ENCODE data around the gene HSPA2.
"Not testable (repeated sequence)": the region's sequence is repeated elsewhere in the genome, so short reads cannot be mapped to it uniquely, and the experiment has no call there.

HSPA2 gene

DNA sequence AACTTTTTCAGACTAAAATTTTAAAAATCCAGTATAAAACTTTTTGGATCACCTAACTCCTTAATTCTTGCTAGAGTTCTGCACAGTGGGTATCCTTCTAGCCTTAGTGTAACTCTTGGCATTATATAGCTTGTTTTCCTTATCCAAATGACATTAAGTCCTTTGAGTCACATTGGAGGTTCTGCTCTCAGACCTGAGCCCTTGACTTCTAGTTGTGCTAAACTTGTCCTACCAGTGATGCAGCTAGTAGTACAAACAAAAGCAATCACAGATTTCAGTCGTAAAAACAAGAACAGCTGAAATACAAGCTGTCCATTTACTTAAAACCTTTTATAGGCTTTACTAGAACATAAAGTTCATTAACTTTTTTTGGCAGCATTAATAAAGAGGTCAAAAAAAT is 25.5 kb upstream of the HSPA2 start:
- DNase-seq (ENCODE audit: low read depth in 2 of 2): no peak

DNA sequence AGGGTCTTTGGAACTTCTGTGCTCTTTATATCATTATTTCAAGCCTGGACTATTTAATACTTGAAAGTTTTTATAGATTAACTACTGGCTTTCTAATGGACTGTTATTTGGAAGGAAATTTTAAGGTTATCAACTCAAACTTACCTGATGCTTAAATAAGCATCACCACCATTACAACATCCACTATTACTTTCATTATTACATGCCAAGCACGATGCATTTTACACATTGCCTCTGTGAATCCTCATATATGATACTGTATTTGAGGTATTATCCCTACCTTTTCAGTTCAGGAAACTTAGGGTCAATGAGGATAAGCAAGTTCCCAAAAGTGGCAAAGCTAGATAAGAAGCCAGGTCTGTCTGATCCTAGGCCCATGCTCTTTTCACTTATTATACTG is 23.6 kb upstream of the HSPA2 start:
- DNase-seq (ENCODE audit: low read depth in 2 of 2): no peak

DNA sequence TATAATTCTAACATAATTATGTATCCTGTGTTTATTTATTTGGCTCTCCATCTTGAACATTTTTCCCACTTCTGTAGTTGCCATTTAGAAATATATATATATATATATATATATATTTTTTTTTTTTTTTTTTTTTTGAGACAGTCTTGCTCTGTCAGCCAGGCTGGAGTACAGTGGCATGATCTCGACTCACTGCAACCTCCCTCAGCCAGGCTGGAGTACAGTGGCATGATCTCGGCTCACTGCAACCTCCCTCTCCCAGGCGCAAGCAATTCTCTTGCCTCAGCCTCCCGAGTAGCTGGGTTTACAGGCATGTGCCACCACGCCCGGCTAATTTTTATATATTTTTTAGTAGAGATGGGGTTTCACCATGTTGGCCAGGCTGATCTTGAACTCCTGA is 22.9 kb upstream of the HSPA2 start:
- not testable (repeated sequence) for DNase-seq (ENCODE audit: low read depth in 2 of 2)

DNA sequence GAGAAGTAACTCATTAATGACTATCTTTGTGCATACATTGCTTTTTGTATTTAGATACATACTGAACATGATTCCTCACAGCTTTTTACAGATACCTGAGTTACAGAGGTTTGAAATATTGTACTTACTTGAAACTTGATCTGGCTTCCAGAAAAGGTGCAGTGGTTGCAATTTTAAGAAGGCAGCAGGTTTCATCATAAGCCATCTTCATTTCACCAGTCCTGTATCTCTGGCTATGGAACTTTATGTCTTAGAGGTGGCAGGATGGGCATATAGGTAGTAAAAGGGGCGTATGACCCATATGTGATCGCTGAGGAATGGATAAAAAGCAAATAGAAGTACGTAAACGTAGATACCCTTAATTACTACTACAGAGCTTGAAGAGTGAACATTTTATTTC is 22.3 kb upstream of the HSPA2 start:
- DNase-seq (ENCODE audit: low read depth in 2 of 2): no peak

DNA sequence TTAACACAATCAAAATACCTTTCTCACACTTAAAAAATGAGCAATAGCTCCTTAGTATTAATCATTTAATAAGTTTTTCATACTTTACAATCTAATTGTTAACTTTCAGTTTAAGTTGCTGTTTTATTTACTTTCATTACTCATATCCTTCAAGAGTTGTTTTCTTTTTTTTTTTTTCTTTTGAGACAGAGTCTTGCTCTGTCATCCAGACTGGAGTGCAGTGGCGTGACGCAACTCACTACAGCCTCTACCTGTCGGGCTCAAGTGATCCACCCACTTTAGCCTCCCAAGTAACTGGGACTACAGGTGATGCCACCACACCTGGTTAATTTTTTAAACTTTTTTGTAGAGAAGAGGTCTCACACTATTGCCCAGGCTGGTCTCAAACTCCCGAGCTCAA is 19.8 kb upstream of the HSPA2 start:
- DNase-seq (ENCODE audit: low read depth in 2 of 2): no peak

DNA sequence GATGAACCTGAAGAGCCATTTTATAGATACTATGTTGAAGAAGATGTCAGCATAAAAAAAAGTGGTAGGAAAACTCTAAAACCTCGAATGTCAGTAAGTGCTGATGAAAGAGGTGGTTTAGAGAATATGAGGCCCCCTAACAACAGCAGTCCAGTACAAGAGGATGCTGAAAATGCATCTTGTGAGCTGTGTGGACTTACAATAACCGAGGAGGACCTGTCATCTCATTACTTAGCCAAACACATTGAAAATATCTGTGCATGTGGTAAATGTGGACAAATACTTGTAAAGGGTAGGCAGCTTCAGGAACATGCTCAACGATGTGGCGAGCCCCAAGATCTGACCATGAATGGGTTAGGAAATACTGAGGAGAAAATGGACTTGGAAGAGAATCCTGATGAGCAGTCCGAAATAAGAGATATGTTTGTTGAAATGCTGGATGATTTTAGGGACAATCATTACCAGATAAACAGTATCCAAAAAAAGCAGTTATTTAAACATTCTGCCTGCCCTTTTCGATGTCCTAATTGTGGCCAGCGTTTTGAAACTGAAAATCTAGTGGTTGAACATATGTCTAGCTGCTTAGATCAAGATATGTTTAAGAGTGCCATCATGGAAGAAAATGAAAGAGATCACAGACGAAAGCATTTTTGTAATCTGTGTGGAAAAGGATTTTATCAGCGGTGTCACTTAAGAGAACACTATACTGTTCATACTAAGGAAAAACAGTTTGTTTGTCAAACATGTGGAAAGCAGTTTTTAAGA is 17.8 kb upstream of the HSPA2 start:
- DNase-seq (ENCODE audit: low read depth in 2 of 2): no peak

DNA sequence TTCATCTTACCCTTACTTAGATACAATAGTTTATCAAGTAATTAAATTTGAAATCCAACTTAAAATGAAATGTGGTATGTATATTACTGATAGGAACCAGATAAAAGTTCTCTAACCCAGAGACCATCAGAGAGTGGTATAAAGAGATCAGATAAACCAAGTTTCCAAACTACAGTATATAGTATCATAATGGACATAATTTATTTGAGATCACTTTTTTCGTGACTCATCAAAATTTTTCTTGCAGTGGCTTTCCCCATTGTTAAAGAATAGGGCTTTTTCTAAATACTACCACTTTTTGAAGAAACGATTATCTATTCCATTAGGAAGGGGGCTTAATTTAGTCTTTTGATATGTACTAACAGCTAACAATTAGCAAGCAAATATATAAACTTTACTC is 15.2 kb upstream of the HSPA2 start:
- no peak for DNase-seq (ENCODE audit: low read depth in 2 of 2)

DNA sequence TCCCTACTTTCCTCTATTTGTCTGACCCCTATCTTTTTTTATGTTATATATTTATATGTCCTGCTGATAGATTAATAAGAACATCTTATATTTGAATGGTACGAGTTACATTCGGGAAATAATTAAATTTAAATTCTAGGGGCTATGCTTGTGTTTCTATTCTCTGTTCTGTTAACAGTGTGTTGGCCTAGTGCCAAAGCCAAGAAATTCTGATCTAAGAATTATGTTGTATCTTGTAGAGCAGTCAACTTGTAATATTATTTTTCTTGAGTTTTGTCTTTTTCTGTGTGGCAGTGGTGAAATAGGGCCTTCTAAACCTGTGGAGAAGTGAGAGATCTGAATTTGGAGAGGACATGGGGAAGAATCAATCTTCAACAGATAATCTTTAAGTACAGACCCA is 9.0 kb upstream of the HSPA2 start:
- no peak for DNase-seq (ENCODE audit: low read depth in 2 of 2)

DNA sequence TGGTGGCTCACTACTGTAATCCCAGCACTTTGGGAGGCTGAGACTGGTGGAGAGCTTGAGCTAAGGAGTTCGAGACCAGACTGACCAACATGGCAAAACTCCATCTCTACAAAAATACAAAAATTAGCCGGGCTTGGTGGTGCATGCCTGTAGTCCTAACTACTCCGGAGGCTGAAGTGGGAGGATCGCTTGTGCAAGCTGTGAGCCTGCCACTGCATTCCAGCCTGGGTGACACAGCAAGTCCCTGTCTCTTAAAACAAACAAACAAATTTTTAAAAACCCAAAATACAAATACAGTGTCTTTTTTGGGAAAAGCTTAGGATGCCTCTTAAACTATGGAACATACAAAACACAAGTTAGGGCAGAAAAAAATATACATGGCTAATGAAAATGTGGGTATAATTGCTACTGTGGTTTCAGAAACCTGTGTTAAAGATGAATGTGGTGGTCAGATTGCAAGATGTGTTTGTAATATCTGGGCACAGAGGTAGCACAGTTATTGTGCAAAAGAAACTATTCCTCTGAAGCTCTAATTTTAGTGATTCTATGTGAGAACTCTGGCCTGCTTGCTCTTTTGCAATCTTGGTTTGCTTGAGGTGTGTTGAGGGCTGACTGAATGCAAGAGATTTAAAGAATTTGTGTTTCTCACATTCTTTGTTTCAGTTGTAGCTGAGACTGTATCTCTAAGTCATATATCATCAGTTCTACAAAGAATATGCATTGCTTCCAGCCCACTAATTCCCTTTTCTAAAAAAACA is 3.9 kb upstream of the HSPA2 start:
- no peak for DNase-seq (ENCODE audit: low read depth in 2 of 2)

DNA sequence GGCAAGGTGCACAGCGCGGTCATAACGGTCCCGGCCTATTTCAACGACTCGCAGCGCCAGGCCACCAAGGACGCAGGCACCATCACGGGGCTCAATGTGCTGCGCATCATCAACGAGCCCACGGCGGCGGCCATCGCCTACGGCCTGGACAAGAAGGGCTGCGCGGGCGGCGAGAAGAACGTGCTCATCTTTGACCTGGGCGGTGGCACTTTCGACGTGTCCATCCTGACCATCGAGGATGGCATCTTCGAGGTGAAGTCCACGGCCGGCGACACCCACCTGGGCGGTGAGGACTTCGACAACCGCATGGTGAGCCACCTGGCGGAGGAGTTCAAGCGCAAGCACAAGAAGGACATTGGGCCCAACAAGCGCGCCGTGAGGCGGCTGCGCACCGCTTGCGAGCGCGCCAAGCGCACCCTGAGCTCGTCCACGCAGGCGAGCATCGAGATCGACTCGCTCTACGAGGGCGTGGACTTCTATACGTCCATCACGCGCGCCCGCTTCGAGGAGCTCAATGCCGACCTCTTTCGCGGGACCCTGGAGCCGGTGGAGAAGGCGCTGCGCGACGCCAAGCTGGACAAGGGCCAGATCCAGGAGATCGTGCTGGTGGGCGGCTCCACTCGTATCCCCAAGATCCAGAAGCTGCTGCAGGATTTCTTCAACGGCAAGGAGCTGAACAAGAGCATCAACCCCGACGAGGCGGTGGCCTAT is 875 bp downstream of the HSPA2 start:
- DNase-seq (ENCODE audit: low read depth in 2 of 2): no peak

DNA sequence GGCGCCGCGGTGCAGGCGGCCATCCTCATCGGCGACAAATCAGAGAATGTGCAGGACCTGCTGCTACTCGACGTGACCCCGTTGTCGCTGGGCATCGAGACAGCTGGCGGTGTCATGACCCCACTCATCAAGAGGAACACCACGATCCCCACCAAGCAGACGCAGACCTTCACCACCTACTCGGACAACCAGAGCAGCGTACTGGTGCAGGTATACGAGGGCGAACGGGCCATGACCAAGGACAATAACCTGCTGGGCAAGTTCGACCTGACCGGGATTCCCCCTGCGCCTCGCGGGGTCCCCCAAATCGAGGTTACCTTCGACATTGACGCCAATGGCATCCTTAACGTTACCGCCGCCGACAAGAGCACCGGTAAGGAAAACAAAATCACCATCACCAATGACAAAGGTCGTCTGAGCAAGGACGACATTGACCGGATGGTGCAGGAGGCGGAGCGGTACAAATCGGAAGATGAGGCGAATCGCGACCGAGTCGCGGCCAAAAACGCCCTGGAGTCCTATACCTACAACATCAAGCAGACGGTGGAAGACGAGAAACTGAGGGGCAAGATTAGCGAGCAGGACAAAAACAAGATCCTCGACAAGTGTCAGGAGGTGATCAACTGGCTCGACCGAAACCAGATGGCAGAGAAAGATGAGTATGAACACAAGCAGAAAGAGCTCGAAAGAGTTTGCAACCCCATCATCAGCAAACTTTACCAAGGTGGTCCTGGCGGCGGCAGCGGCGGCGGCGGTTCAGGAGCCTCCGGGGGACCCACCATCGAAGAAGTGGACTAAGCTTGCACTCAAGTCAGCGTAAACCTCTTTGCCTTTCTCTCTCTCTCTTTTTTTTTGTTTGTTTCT is 1.7 kb downstream of the HSPA2 start:
- DNase-seq (ENCODE audit: low read depth in 2 of 2): no peak

DNA sequence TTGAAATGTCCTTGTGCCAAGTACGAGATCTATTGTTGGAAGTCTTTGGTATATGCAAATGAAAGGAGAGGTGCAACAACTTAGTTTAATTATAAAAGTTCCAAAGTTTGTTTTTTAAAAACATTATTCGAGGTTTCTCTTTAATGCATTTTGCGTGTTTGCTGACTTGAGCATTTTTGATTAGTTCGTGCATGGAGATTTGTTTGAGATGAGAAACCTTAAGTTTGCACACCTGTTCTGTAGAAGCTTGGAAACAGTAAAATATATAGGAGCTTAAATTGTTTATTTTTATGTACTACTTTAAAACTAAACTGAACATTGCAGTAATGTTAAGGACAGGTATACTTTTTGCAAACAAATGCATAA is 2.3 kb downstream of the HSPA2 start:
- DNase-seq (ENCODE audit: low read depth in 2 of 2): no peak

DNA sequence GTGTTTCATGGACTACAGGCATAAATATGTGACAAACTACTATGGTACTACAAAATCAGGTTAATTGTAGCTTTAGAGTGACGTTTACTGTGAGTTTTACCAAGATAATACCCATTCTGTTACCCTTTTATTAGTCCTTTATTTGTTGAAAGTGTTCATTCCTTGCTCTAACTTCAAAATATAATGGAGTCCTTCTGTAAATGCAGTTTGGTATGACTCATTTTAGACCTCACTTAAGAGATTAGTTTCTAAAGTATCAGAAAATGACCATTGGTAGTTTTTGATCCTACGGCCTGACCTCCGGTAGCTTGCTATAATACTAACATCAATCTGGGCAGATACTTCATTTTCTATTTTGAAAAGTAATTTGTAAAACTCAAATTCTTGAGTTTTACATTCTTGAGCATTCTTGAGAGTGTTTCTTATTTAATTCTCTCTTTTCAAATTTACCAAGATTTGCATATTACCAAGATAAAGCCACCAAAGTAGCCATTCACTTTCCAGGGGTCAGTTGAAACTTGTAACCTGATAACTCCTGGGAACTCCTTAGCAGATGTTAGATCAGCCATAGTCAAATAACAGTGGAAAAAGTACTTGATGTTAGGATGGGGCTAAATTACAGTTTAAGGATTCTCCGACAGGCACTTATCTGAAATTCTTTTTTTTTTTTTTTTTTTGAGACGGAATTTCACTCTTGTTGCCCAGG is 4.2 kb downstream of the HSPA2 start:
- no peak for DNase-seq (ENCODE audit: low read depth in 2 of 2)

DNA sequence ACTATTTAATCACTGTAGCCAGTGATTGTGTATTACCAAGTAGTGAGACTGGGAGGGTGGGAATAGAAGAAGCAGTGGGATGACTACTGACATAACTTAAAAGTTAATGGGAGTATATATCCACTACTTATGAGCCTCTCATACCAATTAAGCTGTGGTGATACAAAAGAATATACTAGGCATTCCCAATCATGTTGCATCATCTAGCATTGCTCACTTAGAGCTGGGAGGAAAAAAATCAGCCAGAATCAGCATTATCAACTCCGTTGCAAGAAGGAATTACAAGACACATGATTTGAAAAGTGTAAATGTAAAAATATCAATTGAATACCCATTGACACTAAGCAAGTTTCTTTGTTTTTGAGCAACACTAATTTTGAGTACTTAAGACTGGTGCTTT is 8.5 kb downstream of the HSPA2 start:
- no peak for DNase-seq (ENCODE audit: low read depth in 2 of 2)

DNA sequence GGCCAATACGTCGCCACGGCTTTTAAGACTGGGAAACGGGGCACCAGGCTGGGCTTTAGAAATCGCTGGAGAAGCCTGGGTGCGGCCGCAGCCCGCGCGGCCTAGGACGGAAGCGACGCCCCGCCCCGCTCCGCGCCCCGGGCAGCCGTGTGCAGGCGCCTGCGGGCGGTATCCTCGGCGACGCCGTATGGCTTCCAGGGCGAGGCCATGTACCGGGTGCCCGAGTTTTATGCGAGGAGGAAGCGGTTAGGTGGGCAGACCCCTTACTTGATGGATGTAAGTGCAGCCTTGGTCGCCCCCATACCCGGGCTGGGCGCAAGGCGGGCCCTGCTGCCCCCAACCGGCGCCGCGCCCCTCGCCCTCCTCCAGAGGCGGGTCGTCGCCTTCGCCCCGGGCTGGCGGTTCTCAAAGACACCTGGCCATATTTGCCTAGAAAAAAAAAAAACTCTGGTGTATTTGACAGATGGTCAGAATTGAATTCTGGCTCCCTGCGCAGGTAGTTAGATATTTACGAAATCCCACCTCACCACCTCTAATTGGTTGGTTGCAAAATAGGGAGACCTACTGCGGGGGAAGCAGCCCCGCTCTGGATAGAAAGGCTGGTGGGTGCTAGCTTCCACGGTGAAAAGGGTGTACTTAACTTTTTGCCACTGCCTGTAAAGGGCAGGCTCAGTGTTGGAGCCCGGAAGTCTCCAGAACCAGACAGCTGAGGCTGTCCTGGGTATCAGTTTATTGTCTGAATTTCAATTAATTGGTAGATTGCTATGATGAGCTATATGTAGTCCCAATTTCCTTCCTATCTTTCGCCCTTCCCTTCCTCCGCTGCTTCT is 9.5 kb downstream of the HSPA2 start, which contains the start of gene PPP1R36:
Gene PPP1R36, plus strand, starts transcription at position 171 of the 830 bp plus-strand sequence. Its CDS starts 37 bp downstream, at position 208.
- peak in 1 of 2 donors; percentile 16 for DNase-seq (ENCODE audit: low read depth in 2 of 2)

DNA sequence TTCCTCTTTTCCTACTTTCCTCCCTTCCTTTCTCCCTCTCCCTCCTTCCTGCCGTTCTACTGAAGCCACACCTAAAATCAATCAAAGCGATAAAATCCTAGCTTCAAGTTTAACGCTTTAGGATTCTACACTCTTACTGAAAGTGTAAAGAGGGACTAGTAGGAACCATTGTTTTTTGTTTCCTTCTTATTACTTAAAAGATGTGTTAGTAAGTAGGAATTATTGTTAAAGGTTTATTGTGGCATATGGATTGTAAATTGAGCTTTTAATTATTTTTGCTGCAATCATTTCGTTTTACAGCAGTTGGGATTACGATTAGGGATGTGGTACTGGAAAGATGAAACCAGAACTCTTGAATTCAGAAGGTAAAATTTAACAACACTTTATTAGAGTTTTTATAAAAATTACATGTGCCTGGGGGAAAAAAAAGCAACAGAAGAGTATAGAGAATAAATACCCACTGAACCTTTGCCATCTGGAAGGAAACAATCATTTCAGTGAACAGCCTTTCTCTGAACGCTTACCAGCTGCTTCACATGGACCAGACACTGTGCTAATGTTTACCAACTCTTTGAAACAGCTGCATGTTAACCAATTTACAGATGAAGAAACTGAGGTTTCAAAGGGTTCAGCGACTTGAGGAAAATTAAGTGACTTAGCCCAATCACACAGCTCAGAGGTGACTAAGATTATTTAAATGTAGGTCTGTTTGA is 10.2 kb downstream of the HSPA2 start:
- DNase-seq (ENCODE audit: low read depth in 2 of 2): no peak

DNA sequence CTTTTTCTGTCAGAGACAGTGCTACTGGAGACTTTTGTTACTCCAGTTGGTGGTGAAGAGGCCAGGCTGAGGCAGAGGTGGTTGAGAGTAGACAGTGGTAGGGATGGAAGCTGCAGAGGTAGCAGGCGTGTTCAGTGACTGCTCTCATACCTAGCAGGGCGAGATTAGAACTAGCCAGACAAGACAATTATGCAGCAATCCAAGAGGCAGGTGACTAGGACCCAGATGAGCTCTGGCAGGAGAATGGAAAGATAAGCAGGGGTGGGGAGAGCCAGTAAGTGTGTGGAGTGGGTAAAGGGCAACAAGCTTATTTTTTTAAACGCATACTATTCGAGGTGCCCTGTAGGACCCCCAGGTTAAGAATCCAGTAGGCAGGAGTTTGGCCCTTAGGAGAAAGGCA is 14.0 kb downstream of the HSPA2 start:
- no peak for DNase-seq (ENCODE audit: low read depth in 2 of 2)

DNA sequence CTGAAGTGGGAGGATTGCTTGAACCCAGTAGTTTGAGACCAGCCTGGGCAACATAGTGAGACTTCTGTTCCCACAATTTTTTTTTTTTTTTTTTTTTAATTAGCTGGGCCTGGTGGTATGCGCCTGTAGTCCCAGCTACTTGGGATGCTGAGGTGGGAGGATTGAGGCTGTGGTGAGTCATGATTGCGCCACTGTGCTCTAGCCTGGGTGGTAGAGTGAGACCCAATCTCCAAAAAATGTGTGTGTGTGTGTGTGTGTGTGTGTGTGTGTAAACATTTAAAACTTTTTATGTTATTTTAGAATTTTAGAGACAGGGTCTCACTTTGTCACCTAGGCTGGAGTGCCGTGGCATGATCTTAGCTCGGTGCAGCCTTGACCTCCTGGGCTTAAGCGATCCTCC is 16.0 kb downstream of the HSPA2 start:
- DNase-seq (ENCODE audit: low read depth in 2 of 2): no peak

DNA sequence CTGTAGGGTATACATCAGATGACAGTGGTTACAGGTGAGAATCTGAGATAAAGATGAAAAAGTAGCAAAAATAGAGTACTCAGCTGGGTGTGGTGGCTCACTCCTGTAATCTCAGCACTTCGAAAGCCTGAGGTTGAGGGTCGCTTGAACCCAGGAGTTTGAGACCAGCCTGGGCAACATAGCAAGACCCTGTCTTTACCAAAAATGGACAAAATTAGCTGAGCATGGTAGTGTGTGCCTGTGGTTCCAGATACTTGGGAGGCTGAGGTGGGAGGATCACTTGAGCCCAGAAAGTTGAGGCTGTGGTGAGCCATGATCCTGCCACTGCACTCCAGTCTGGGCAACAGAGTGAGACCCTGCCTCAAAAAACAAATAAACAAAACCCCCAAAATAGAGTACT is 17.7 kb downstream of the HSPA2 start:
- not testable (repeated sequence) for DNase-seq (ENCODE audit: low read depth in 2 of 2)

DNA sequence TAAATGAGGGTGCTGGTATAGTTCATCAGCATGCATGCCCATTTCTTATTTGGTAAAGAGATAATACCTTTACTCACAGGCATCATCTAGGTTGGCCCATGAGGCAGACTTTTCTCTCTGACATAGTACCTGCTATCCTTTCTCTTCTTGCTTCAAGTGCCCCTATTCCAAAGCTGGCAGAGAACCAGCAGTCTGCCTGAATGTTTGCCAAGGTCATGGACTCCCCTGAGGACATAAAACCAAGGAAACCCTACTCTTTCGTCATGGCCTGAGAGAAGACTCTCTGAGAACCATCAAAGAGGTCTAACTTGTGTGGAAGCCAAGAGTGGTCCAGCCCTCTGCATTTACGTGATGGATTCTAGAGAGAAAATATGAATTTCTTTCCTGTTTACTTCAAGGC is 21.1 kb downstream of the HSPA2 start:
- no peak for DNase-seq (ENCODE audit: low read depth in 2 of 2)

Measured in stimulated activated CD8-positive, alpha-beta memory T cell treated with anti-CD3 and anti-CD28 coated beads, Interleukin-7, amount 100 ng/mL, for 4 hours (primary cell).